ENCODE measurements around the gene CDK9.

The CDK9 gene

DNA sequence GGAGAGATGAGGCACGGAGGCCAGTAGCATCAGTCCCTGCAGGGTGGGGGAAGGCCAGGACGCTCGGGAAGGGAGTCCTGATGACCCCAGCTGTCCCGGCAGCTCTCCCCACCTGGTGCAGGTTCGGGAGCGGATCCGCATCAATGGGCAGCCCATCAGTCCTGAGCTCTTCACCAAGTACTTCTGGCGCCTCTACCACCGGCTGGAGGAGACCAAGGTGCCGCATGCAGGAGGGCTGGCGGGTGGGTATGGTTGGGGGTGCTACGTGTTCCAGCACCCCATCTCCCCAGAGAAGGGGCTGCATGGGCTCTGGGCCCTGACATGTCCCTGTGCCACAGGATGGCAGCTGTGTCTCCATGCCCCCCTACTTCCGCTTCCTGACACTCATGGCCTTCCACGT, 21.0 kb downstream of the CDK9 start:
- Histone ChIP-seq H3K36me3 (ENCODE audit: insufficient read depth, low read length) (peaks cover 36% of the 10 kb centered on the region), H3K9me3 (ENCODE audit: low read length) (no peaks in the 10 kb centered on the region), H3K27me3 (ENCODE audit: insufficient read depth, low read length) (no peaks in the 10 kb centered on the region), H2AFZ (ENCODE audit: low read depth, low read length) (no peak overlapping the region), H3K4me1 (ENCODE audit: insufficient read depth, low read length) (peaks cover 16% of the 10 kb centered on the region), H3K4me3 (ENCODE audit: low read length) (no peak overlapping the region)

GRCh38 chr9:127808347-127809001, 22.6 kb downstream of the CDK9 start:
- H3K4me3 ChIP-seq (ENCODE audit: low read length), result no peak overlapping the region
- no peak overlapping the region for H2AFZ ChIP-seq (ENCODE audit: low read depth, low read length)
- H3K36me3 ChIP-seq (ENCODE audit: insufficient read depth, low read length), result peaks cover 47% of the 10 kb centered on the region
- H3K9me3 ChIP-seq (ENCODE audit: low read length), result no peaks in the 10 kb centered on the region
- no peaks in the 10 kb centered on the region for H3K27me3 ChIP-seq (ENCODE audit: insufficient read depth, low read length)
- peaks cover 10% of the 10 kb centered on the region for H3K4me1 ChIP-seq (ENCODE audit: insufficient read depth, low read length)

DNA sequence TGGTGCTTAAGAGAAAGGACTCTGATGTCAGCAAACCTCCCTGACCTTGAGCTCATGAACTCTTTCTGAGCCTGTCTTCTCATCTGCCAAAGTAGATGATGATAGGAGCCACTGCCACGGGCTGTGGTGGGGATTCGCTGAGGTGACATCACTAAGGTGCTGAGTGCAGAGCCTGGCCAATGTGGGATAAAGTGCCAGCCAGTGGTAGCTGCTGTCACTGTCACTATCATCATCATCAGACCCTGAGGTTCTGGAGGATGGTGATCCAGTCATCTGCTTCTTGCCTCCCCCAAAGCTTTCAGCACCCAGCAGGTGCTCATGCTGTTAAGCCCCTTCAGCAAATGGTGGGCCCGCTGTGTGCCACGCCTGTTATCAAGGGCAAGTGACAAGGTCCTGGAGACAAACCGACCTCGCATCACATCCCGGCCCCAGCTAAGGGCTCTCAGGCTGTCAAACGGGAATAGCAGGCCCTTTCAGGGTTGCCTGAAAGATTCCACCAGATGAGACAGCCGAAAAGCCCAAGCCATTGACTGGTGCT, 23.2 kb downstream of the CDK9 start:
- peaks cover 4% of the 10 kb centered on the region for H3K4me1 ChIP-seq (ENCODE audit: insufficient read depth, low read length)
- no peaks in the 10 kb centered on the region for H3K27me3 ChIP-seq (ENCODE audit: insufficient read depth, low read length)
- H3K9me3 ChIP-seq (ENCODE audit: low read length), result no peaks in the 10 kb centered on the region
- H2AFZ ChIP-seq (ENCODE audit: low read depth, low read length), result no peak overlapping the region
- H3K4me3 ChIP-seq (ENCODE audit: low read length), result no peak overlapping the region
- H3K36me3 ChIP-seq (ENCODE audit: insufficient read depth, low read length), result peaks cover 53% of the 10 kb centered on the region

GRCh38 chr9:127809540-127810377, 23.9 kb downstream of the CDK9 start:
- no peak overlapping the region for H3K4me3 ChIP-seq (ENCODE audit: low read length)
- no peaks in the 10 kb centered on the region for H3K27me3 ChIP-seq (ENCODE audit: insufficient read depth, low read length)
- H3K36me3 ChIP-seq (ENCODE audit: insufficient read depth, low read length), result peaks cover 51% of the 10 kb centered on the region
- H2AFZ ChIP-seq (ENCODE audit: low read depth, low read length), result no peak overlapping the region
- H3K9me3 ChIP-seq (ENCODE audit: low read length), result no peaks in the 10 kb centered on the region
- no peaks in the 10 kb centered on the region for H3K4me1 ChIP-seq (ENCODE audit: insufficient read depth, low read length)

DNA sequence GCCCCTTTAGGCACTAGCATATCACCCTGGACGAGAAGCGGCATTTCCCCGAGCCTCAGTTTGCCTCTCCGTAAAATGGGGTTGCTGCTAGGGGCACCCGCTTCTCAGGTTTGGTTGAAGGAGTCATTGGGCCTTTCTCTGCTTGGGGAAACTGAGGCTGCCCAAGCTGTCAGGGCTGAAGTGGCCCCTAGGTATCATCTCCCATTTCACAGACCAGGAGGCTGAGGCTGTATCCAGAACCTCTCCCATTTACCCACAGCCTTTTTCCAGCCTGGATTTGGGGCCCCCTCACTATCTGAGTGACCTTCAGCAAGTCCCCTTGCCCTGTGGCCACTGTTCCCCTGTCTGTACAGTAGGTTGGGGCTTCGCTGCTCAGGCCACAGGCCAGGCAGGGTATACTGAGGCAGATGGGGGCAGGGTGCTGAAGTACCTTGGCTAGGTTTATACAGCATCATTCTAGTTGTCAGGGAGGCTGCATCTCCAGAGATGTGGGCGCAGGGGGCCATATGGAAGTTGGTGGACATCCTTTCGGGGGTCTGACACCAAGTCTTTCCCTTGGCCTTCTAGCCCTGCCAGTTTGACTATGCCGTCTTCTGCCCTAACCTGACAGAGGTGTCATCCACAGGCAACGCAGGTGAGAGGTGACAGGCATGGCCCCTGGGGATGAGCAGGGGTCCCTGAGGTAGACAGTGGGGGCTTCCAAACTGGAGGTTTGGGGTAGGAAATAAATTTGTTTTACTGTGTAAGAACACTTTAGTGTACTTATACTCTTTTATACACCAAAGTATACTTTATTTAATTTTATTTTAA, 24.7 kb downstream of the CDK9 start:
- Histone ChIP-seq H3K9me3 (ENCODE audit: low read length) (no peaks in the 10 kb centered on the region), H2AFZ (ENCODE audit: low read depth, low read length) (no peak overlapping the region), H3K36me3 (ENCODE audit: insufficient read depth, low read length) (peaks cover 54% of the 10 kb centered on the region), H3K4me3 (ENCODE audit: low read length) (no peak overlapping the region), H3K4me1 (ENCODE audit: insufficient read depth, low read length) (no peaks in the 10 kb centered on the region), H3K27me3 (ENCODE audit: insufficient read depth, low read length) (no peaks in the 10 kb centered on the region)

DNA sequence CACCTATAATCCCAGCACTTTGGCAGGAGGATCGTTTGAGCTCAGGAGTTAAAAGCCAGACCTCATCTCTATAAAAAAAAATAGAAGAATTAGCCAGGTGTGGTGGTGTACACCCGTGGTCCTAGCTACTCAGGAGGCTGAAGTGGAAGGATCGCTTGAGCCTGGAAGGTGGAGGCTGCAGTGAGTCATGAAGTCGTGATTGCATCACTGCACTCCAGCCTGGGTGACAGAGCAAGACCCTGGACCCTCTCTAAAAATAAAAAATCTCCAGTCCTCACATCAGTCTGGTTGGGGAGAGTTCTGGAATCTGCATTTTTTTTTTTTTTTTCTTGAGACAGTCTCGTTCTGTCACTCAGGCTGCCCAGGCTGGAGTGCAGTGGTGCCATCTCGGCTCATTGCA, 26.2 kb downstream of the CDK9 start:
- H2AFZ ChIP-seq (ENCODE audit: low read depth, low read length), result no peak overlapping the region
- no peak overlapping the region for H3K4me3 ChIP-seq (ENCODE audit: low read length)
- H3K27me3 ChIP-seq (ENCODE audit: insufficient read depth, low read length), result no peaks in the 10 kb centered on the region
- H3K36me3 ChIP-seq (ENCODE audit: insufficient read depth, low read length), result peaks cover 47% of the 10 kb centered on the region
- H3K4me1 ChIP-seq (ENCODE audit: insufficient read depth, low read length), result no peaks in the 10 kb centered on the region
- no peaks in the 10 kb centered on the region for H3K9me3 ChIP-seq (ENCODE audit: low read length)

GRCh38 chr9:127812936-127813675, 27.3 kb downstream of the CDK9 start:
- H3K9me3 ChIP-seq (ENCODE audit: low read length), result no peaks in the 10 kb centered on the region
- H3K4me1 ChIP-seq (ENCODE audit: insufficient read depth, low read length), result no peaks in the 10 kb centered on the region
- no peaks in the 10 kb centered on the region for H3K27me3 ChIP-seq (ENCODE audit: insufficient read depth, low read length)
- H2AFZ ChIP-seq (ENCODE audit: low read depth, low read length), result no peak overlapping the region
- peaks cover 39% of the 10 kb centered on the region for H3K36me3 ChIP-seq (ENCODE audit: insufficient read depth, low read length)
- H3K4me3 ChIP-seq (ENCODE audit: low read length), result no peak overlapping the region

GRCh38 chr9:127813686-127814226, 27.9 kb downstream of the CDK9 start:
- Histone ChIP-seq H3K27me3 (ENCODE audit: insufficient read depth, low read length) (no peaks in the 10 kb centered on the region), H3K4me1 (ENCODE audit: insufficient read depth, low read length) (no peaks in the 10 kb centered on the region), H3K9me3 (ENCODE audit: low read length) (no peaks in the 10 kb centered on the region), H2AFZ (ENCODE audit: low read depth, low read length) (no peak overlapping the region), H3K36me3 (ENCODE audit: insufficient read depth, low read length) (peaks cover 35% of the 10 kb centered on the region), H3K4me3 (ENCODE audit: low read length) (no peak overlapping the region)

DNA sequence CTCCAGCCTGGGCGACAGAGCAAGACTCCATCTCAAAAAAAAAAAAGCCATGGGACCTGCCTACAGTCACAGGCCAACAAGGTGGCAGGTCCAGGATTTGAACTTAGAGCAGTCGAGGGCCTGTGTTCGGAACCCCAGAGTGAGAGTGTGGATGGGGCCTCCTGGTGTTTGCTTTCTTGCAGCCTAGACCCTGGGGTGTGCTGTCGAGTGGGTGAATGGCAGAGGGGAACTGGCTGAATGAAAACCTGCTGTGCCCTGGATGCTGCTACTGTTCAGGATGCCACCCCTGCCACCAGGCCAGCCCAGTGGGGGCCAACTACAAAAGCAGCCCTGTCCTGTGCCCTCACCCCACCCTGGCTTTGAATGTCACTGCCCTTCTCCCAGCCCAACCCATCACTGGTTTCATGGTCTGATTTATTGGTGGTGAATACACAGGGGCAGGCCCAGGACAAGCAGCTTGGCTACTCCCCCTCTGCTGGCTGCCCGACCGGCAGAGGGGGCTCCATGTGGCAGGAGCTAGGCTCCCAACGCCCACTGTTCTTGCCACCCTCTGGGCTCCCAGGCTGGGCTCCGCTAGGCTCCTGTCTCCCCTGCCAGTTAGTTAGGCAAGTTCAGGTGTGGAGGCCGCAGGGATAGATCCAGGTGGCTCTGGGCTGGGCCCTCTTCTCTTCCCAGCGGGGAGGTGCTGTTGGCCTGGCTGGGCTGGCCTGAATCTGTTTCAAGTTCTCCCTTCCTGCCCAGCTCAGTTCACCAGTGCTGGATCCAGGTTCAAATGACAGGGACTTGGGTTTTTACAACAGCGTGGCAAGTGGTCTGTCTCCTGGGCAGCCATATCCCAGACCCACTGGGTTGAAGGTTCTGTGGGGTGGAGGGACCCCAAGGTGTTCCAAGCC, 29.0 kb downstream of the CDK9 start:
- Histone ChIP-seq H3K4me1 (ENCODE audit: insufficient read depth, low read length) (no peaks in the 10 kb centered on the region), H3K9me3 (ENCODE audit: low read length) (no peaks in the 10 kb centered on the region), H2AFZ (ENCODE audit: low read depth, low read length) (no peak overlapping the region), H3K4me3 (ENCODE audit: low read length) (no peak overlapping the region), H3K36me3 (ENCODE audit: insufficient read depth, low read length) (peaks cover 35% of the 10 kb centered on the region), H3K27me3 (ENCODE audit: insufficient read depth, low read length) (no peaks in the 10 kb centered on the region)

DNA sequence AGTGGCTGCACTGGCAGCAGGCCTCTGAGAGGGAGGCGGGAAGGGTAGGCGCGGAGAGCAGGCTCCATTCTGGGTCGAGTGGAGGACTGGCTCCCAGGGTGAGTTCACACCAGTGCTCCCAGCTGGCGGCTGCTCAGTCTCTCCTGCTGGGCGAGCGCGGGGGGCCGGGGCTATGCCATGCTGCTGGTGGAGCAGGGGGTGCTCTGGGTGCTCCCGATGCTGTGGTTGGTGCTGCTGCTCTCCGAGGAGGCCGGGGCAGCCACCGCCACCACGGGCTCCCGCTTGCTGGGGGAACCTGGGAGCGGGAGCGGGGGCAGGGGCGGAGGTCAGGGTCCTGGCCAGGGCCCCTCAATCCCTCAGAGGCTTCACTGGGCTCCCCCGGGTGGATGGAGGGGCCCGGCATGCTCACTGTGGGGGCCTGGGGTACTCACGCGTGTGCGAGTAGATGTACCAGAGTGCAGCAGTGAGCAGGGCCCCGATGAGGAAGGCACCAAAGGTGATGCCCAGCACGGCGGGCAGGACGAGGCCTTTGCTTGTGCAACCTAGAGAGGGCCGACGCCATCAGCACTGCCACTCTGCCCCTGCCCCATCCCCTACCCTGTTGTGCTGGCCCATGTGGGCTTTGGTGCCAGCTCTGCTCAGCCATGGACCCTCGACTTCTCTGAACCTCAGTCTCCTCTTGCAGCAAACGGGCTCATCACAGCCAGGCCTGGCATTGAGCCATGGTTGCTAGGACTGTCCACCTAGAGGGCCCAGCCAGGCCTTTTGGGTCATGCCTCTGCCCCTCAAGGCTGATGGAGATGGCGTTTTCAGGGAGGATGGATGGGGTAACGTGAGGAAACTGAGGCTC, 29.9 kb downstream of the CDK9 start:
- H3K9me3 ChIP-seq (ENCODE audit: low read length), result no peaks in the 10 kb centered on the region
- peaks cover 26% of the 10 kb centered on the region for H3K36me3 ChIP-seq (ENCODE audit: insufficient read depth, low read length)
- H3K4me3 ChIP-seq (ENCODE audit: low read length), result no peak overlapping the region
- H3K4me1 ChIP-seq (ENCODE audit: insufficient read depth, low read length), result no peaks in the 10 kb centered on the region
- H2AFZ ChIP-seq (ENCODE audit: low read depth, low read length), result no peak overlapping the region
- H3K27me3 ChIP-seq (ENCODE audit: insufficient read depth, low read length), result no peaks in the 10 kb centered on the region

DNA sequence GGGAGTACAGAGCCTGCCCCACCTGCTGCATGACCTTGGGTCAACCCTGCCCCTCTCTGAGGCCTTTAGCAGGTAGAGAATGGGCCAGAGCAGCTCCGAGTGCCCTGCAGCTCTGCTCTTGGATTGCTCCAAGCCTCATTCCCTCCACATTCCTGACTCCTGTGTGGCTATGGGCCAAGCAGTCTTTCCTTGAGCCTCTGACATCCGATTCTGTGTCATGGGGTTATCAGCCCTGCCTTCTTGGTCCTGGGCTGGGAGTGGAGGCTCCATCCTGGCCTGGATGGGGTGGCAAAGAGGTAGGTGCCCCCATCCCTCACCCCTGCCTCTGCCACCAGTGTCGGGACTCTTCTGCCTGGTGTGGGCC, 30.5 kb downstream of the CDK9 start:
- Histone ChIP-seq H3K4me3 (ENCODE audit: low read length) (no peak overlapping the region), H3K9me3 (ENCODE audit: low read length) (no peaks in the 10 kb centered on the region), H3K4me1 (ENCODE audit: insufficient read depth, low read length) (no peaks in the 10 kb centered on the region), H2AFZ (ENCODE audit: low read depth, low read length) (no peak overlapping the region), H3K36me3 (ENCODE audit: insufficient read depth, low read length) (peaks cover 25% of the 10 kb centered on the region), H3K27me3 (ENCODE audit: insufficient read depth, low read length) (no peaks in the 10 kb centered on the region)
